ENCODE results near the gene GABARAP. TPM values are rescaled to one million over a fixed set of nuclear protein-coding genes. Genes with fewer than 3 reads are reported as not detected.

The GABARAP gene
- total RNA-seq (2022; extraction: Qiagen RNA extraction; ENCODE audit: low read depth): 651 to 801 TPM (median 727 TPM) in 5 replicates

DNA sequence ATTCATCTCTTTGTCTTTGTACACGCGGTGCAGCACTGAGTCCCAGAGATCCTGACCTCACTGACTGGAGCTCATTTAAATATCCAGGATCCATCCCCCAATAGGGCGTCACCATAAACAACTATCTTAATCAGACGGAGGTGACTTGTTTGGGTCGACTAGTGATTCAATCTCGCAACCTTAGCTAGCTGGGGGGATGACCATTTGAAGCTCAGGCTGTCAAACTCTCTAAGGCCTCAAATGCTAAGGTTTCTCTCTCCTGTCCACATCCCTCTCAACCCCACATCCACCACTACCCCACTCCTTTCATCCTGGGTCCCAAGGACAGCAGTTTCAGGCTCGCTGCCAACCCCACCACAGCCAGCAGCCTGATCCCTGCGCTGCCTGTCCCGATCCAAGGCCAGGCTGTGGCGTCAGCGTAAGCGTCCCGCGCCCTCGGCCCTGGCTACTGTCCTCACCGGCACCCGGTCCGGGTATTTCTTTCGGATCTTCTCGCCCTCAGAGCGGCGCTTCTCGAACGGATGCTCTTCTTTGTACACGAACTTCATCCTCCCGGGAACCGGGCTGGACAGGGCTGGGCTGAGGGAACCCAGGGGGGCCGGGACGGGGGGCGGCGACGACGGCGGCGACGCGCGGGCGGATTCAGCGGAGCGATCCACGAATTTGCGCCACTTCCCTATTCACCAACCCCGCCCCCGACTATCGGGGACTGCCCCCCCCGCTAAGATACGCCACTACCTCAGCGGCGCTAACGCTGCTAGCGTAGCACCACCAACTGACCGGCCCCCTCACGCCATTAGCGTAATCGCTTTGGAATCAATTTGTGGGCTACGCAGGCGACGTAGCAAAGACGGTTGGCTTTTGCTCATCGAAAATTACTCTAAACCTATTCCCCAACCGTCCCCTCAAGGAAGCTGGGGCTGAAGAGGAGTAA lies at the start of gene GABARAP:
Gene GABARAP, minus strand, starts transcription at position 667 of the 934 bp plus-strand sequence. Its CDS starts 119 bp downstream, at position 548.

GRCh38 chr17:7281074-7281952 lies 39.1 kb upstream of the GABARAP start, which contains the start of gene SLC2A4:
Gene SLC2A4, plus strand, starts transcription at chr17:7281718. Its CDS starts 217 bp downstream, at chr17:7281935.

GRCh38 chr17:7262192-7262934 lies 20.1 kb upstream of the GABARAP start, which contains the start of gene CLDN7:
Gene CLDN7, minus strand, starts transcription at chr17:7262478. Its CDS starts 435 bp downstream, at chr17:7262043.

DNA sequence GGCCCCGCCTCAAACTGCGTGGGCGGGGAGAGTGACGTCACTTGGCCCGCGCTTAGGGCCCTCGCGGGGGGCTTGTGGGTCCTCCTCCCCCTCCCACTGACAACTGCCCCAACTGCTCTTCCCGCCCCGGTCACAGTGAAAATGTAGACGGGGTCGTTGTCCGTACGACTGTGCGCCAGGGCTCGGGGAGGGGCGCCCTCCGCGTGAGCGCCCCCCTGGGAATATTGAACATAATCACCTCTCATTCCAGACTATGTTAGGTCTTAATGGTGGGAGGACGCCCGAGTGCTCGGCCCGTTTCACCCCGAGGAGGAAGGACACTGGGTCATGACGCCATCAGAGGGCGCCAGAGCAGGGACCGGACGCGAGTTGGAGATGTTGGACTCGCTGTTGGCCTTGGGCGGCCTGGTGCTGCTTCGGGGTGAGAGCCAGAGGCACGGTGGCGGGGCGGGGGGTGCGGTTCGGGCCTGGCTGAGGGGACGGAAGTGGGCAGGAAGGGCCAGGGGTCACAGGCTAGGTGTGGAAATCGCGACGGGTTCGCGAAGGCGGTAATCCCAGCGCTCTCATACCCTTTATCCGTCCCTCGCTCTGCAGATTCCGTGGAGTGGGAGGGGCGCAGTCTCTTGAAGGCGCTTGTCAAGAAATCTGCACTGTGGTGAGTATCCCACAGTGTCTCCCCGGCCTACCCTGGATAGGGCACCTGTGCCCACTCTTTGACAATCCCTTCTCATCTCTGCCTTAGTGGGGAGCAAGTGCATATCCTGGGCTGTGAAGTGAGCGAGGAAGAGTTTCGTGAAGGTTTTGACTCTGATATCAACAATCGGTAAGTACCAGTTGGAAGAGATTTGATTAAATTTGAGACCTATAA lies 10.2 kb upstream of the GABARAP start, which contains the start of gene ELP5:
Gene ELP5, plus strand, starts transcription at position 40 of the 868 bp plus-strand sequence. Its CDS starts 336 bp downstream, at position 376.

DNA sequence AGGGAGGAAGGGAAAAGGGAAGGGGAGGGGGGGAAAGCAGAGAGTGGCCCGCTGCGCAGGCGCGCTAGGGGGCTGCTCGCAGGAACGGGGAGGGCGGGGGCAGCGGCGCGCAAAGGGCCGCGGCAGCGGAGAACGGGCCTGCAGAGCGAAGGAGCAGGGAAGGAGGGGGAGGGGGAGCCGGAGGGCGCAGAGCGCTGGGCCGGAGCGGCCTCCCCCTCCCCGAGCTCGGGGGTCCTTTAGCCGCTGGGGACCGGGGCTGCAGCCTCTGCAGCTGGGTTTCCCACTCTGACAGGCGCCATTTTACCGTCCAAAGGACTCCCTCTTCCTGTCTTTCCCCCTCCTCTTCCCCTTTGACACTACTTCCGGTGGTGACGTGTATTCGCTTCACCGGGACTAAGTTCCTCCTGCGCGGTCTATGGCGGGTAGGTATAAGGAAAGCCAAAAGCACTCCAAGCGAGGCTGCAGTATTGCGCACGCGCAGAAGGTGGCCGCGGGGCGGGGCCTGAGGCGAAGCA lies 9.5 kb upstream of the GABARAP start, which contains the start of gene CTDNEP1:
Gene CTDNEP1, minus strand, starts transcription at position 74 of the 515 bp plus-strand sequence. CDS start 438 bp downstream, outside the sequence.

DNA sequence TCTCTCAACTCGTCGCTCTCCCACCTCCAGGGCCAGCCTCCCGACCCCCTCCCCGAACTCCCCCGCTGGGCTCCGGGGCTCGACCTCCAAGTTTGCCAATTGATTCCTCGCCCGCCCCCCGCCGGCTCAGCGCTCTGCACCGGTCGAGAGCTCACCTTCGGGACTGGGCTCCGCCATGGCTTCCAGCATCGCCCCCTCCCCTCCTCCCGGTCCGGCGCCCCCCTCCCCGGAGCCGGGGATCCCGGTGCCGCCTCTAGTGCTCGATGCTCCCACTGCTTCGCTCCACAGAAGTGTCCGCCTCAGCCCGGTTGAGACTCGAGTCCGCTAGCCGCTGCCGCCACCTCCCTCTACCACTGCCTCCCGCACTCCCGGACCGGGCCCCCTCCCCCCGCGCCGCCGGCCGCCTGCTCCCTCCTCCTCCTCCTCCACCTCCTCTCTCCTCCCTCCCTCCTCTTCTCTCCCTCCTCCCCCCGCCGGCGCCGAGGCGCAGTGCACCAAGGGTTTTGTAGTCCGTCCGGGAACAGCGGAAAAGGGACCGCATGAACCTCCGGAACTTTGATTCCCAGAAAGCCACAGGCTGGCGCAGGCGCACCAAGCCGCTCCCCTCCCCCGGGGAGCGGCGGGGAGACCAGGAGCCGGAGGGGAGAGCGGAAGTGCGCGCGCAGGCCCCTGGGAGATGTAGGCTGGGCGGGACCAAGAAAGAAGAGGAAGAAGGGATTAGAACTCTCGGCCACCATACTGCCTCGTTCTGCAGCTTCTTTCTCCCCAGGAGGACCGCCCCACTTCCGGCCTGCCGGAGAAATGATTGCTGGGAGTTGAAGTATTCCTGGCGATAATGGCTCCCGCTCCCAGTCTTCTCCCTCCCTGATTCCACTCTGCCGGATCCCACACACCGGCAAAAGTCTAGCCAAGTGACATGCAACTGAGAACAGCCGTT lies 2.9 kb downstream of the GABARAP start, which contains the start of gene PHF23:
Gene PHF23, minus strand, starts transcription at position 367 of the 937 bp plus-strand sequence. Its CDS starts 178 bp downstream, at position 189.

GRCh38 chr17:7234083-7234951 lies 7.9 kb downstream of the GABARAP start, which contains the start of gene DVL2:
Gene DVL2, minus strand, starts transcription at chr17:7234517. Its CDS starts 255 bp downstream, at chr17:7234262.

GRCh38 chr17:7219812-7220592 lies 22.2 kb downstream of the GABARAP start, which contains the start of the genes ACADVL and DLG4:
Gene ACADVL, plus strand, starts transcription at chr17:7219938. Its CDS starts 47 bp downstream, at chr17:7219985.
Gene DLG4, minus strand, starts transcription at chr17:7219836.

Other genes with a start within 250 kb of the GABARAP start
- 0.02 TPM in 1 of 5 replicates, not detected in the others for gene ALOX12, start 246.4 kb downstream of the GABARAP start, total RNA-seq (2022; extraction: Qiagen RNA extraction; ENCODE audit: low read depth)
- 462 to 521 TPM (median 474 TPM) in 5 replicates for gene RNASEK, start 229.8 kb downstream of the GABARAP start, total RNA-seq (2022; extraction: Qiagen RNA extraction; ENCODE audit: low read depth)
- gene BCL6B, start 219.4 kb downstream of the GABARAP start, total RNA-seq (2022; extraction: Qiagen RNA extraction; ENCODE audit: low read depth): not detected in 5 replicates
- gene SLC16A13, start 206.4 kb downstream of the GABARAP start, total RNA-seq (2022; extraction: Qiagen RNA extraction; ENCODE audit: low read depth): 9.2 to 12.7 TPM (median 12.1 TPM) in 5 replicates
- gene SLC16A11, start 198.4 kb downstream of the GABARAP start, total RNA-seq (2022; extraction: Qiagen RNA extraction; ENCODE audit: low read depth): not detected in 5 replicates
- not detected in 5 replicates for gene CLEC10A, start 162.2 kb downstream of the GABARAP start, total RNA-seq (2022; extraction: Qiagen RNA extraction; ENCODE audit: low read depth)
- 0.24 TPM in 1 of 5 replicates, not detected in the others for gene ASGR2, start 127.6 kb downstream of the GABARAP start, total RNA-seq (2022; extraction: Qiagen RNA extraction; ENCODE audit: low read depth)
- gene ASGR1, start 63.1 kb downstream of the GABARAP start, total RNA-seq (2022; extraction: Qiagen RNA extraction; ENCODE audit: low read depth): 0.82 to 1.2 TPM (median 1.0 TPM) in 5 replicates
- 7.9 to 9.6 TPM (median 8.9 TPM) in 5 replicates for gene DLG4, start 22.6 kb downstream of the GABARAP start, total RNA-seq (2022; extraction: Qiagen RNA extraction; ENCODE audit: low read depth)
- 353 to 465 TPM (median 434 TPM) in 5 replicates for gene ACADVL, start 22.5 kb downstream of the GABARAP start, total RNA-seq (2022; extraction: Qiagen RNA extraction; ENCODE audit: low read depth)
- gene DVL2, start 7.9 kb downstream of the GABARAP start, total RNA-seq (2022; extraction: Qiagen RNA extraction; ENCODE audit: low read depth): 28.0 to 42.0 TPM (median 34.1 TPM) in 5 replicates
- gene PHF23, start 3.0 kb downstream of the GABARAP start, total RNA-seq (2022; extraction: Qiagen RNA extraction; ENCODE audit: low read depth): 83.9 to 111 TPM (median 93.1 TPM) in 5 replicates
- gene CTDNEP1, start 9.3 kb upstream of the GABARAP start, total RNA-seq (2022; extraction: Qiagen RNA extraction; ENCODE audit: low read depth): 214 to 254 TPM (median 242 TPM) in 5 replicates
- gene ELP5, start 9.8 kb upstream of the GABARAP start, total RNA-seq (2022; extraction: Qiagen RNA extraction; ENCODE audit: low read depth): 117 to 137 TPM (median 127 TPM) in 5 replicates
- 0.54 to 0.90 TPM (median 0.62 TPM) in 5 replicates for gene CLDN7, start 20.0 kb upstream of the GABARAP start, total RNA-seq (2022; extraction: Qiagen RNA extraction; ENCODE audit: low read depth)
- 0.13 to 0.29 TPM (median 0.24 TPM) in 5 replicates for gene SLC2A4, start 39.3 kb upstream of the GABARAP start, total RNA-seq (2022; extraction: Qiagen RNA extraction; ENCODE audit: low read depth)
- gene YBX2, start 52.2 kb upstream of the GABARAP start, total RNA-seq (2022; extraction: Qiagen RNA extraction; ENCODE audit: low read depth): 0.45 to 0.97 TPM (median 0.60 TPM) in 4 of 5 replicates, not detected in the other
- 1,623 to 1,819 TPM (median 1,736 TPM) in 5 replicates for gene EIF5A, start 65.2 kb upstream of the GABARAP start, total RNA-seq (2022; extraction: Qiagen RNA extraction; ENCODE audit: low read depth)
- gene GPS2, start 72.9 kb upstream of the GABARAP start, total RNA-seq (2022; extraction: Qiagen RNA extraction; ENCODE audit: low read depth): 91.6 to 105 TPM (median 99.8 TPM) in 5 replicates
- gene NEURL4, start 86.9 kb upstream of the GABARAP start, total RNA-seq (2022; extraction: Qiagen RNA extraction; ENCODE audit: low read depth): 24.3 to 33.5 TPM (median 29.7 TPM) in 5 replicates
- 1.9 to 7.2 TPM (median 3.1 TPM) in 5 replicates for gene ACAP1, start 94.1 kb upstream of the GABARAP start, total RNA-seq (2022; extraction: Qiagen RNA extraction; ENCODE audit: low read depth)
- gene KCTD11, start 109.7 kb upstream of the GABARAP start, total RNA-seq (2022; extraction: Qiagen RNA extraction; ENCODE audit: low read depth): 11.9 to 16.4 TPM (median 13.3 TPM) in 5 replicates
- gene TMEM95, start 112.7 kb upstream of the GABARAP start, total RNA-seq (2022; extraction: Qiagen RNA extraction; ENCODE audit: low read depth): not detected in 5 replicates
- gene TNK1, start 138.6 kb upstream of the GABARAP start, total RNA-seq (2022; extraction: Qiagen RNA extraction; ENCODE audit: low read depth): 1.5 to 2.4 TPM (median 1.8 TPM) in 5 replicates
- 36.7 to 43.5 TPM (median 37.7 TPM) in 5 replicates for gene PLSCR3, start 152.1 kb upstream of the GABARAP start, total RNA-seq (2022; extraction: Qiagen RNA extraction; ENCODE audit: low read depth)
- gene TMEM256, start 161.6 kb upstream of the GABARAP start, total RNA-seq (2022; extraction: Qiagen RNA extraction; ENCODE audit: low read depth): 181 to 224 TPM (median 197 TPM) in 5 replicates
- 14.2 to 20.2 TPM (median 17.0 TPM) in 5 replicates for gene NLGN2, start 165.4 kb upstream of the GABARAP start, total RNA-seq (2022; extraction: Qiagen RNA extraction; ENCODE audit: low read depth)
- 0.09 TPM in 1 of 5 replicates, not detected in the others for gene SPEM1, start 177.9 kb upstream of the GABARAP start, total RNA-seq (2022; extraction: Qiagen RNA extraction; ENCODE audit: low read depth)
- 0.10 to 0.14 TPM in 2 of 5 replicates, not detected in the others for gene SPEM2, start 183.2 kb upstream of the GABARAP start, total RNA-seq (2022; extraction: Qiagen RNA extraction; ENCODE audit: low read depth)
- 0.01 to 0.04 TPM in 2 of 5 replicates, not detected in the others for gene SPEM3, start 186.4 kb upstream of the GABARAP start, total RNA-seq (2022; extraction: Qiagen RNA extraction; ENCODE audit: low read depth)
- gene TMEM102, start 193.0 kb upstream of the GABARAP start, total RNA-seq (2022; extraction: Qiagen RNA extraction; ENCODE audit: low read depth): 9.6 to 14.5 TPM (median 13.1 TPM) in 5 replicates
- 0.99 to 1.4 TPM (median 1.4 TPM) in 5 replicates for gene FGF11, start 197.1 kb upstream of the GABARAP start, total RNA-seq (2022; extraction: Qiagen RNA extraction; ENCODE audit: low read depth)
- gene CHRNB1, start 202.6 kb upstream of the GABARAP start, total RNA-seq (2022; extraction: Qiagen RNA extraction; ENCODE audit: low read depth): 4.7 to 7.6 TPM (median 7.2 TPM) in 5 replicates
- gene ZBTB4, start 237.2 kb upstream of the GABARAP start, total RNA-seq (2022; extraction: Qiagen RNA extraction; ENCODE audit: low read depth): 20.0 to 25.5 TPM (median 23.1 TPM) in 5 replicates
- not detected in 5 replicates for gene SLC35G6, start 239.0 kb upstream of the GABARAP start, total RNA-seq (2022; extraction: Qiagen RNA extraction; ENCODE audit: low read depth)
- 74.3 to 88.3 TPM (median 80.0 TPM) in 5 replicates for gene POLR2A, start 241.9 kb upstream of the GABARAP start, total RNA-seq (2022; extraction: Qiagen RNA extraction; ENCODE audit: low read depth)

Data from A549 treated with CpdA at 1 μM for 4 hours (cell line).